Fibroblast of lung (primary cell): ENCODE data around the gene CENPB.
A peak's percentile ranks its signal among the peaks of the same experiment; 100 is the strongest.

Experiments used
- CTCF ChIP-seq, 2 donors: IDR thresholded peaks in 1 of 2; conservative IDR thresholded peaks in 1 of 2; 1 replicate in 1 of 2; 2 replicates in 1 of 2; pipeline ENCODE4 v1.5.1; 2011 to 2012; ENCODE audit warnings: low read length in 2 of 2, control low read depth in 1 of 2, inconsistent platforms in 1 of 2, low read depth in 1 of 2, mild to moderate bottlenecking in 1 of 2
- EZH2 ChIP-seq: IDR thresholded peaks from 2 replicates; pipeline ENCODE4 v1.5.1; 2012; ENCODE audit warnings: low read length, control low read depth, mild to moderate bottlenecking; ENCODE audit errors: missing control alignments

- TF ChIP-seq CTCF (conservative IDR thresholded peaks at IDR 0.05 in 1 of 2, IDR thresholded peaks at IDR 0.05 in 1 of 2; ENCODE audit: low read depth in 1 of 2, low read length in 2 of 2) (peak; percentile 78 to 96), EZH2 (no peak)
These were observed 33.4 kb downstream of the CENPB start for GRCh38 chr20:3753098-3753497.
